ENCODE results near the gene TAP1. TPM values are rescaled to one million over a fixed set of nuclear protein-coding genes. Genes with fewer than 3 reads are reported as not detected.

The TAP1 gene
- total and polyA plus RNA-seq, 9 of the 15 experiments (the other 6 are each of a cell fraction or from before 2014, with no cell fraction given): 1.3 to 6.0 (median 4.2) TPM

DNA sequence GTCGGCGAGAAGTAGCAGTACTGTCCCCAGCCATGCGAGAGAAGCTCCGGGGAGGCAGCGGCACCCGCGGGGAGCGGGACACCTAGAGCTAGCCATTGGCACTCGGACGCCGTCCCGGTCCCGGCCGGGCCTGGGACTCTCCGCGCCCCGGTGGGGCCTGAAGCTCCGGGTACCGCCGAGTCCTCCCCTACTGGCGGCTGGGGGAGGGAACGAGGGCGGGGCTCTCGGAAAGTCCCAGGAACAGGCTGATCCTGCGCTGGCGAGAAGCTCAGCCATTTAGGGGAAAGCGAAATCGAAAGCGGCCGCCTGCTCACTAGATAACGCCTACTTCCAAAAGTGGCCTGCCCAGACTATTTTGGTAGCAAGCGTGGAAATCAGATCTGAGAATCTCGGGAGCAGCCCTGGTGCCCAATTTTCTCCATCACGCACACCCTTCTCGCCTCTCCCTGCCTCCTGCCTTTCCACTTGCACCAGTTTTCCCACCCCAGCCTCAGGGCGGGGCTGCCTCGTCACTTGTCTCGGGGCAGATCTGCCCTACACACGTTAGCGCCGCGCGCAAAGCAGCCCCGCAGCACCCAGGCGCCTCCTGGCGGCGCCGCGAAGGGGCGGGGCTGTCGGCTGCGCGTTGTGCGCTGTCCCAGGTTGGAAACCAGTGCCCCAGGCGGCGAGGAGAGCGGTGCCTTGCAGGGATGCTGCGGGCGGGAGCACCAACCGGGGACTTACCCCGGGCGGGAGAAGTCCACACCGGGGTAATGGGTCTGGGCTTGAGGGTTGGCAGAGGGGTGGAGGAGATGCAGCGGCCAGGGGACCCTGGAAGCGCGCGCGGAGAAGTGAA is at the start of gene TAP1, which contains the start of gene PSMB9 (continued):
- TF ChIP-seq CBX2 (IDR thresholded peaks at IDR 0.05; ENCODE audit: insufficient read depth, low read length, poor library complexity, severe bottlenecking): no peak
- TF ChIP-seq ZNF408 (CRISPR knock-in tag; IDR thresholded peaks at IDR 0.05; ENCODE audit: low read depth): no peak
- TF ChIP-seq, protein P1, sequence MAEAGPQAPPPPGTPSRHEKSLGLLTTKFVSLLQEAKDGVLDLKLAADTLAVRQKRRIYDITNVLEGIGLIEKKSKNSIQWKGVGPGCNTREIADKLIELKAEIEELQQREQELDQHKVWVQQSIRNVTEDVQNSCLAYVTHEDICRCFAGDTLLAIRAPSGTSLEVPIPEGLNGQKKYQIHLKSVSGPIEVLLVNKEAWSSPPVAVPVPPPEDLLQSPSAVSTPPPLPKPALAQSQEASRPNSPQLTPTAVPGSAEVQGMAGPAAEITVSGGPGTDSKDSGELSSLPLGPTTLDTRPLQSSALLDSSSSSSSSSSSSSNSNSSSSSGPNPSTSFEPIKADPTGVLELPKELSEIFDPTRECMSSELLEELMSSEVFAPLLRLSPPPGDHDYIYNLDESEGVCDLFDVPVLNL (CRISPR knock-in tag; IDR thresholded peaks at IDR 0.05; ENCODE audit: low read depth): no peak
- peak; percentile 85 for TF ChIP-seq RBBP5 (IDR thresholded peaks at IDR 0.05; ENCODE audit: borderline replicate concordance, insufficient read depth, low read length, poor library complexity, severe bottlenecking)
- 0 out of 3 replicates have a peak, but pooled peaks of 1 of the 2 experiments have one; percentile 23 for TF ChIP-seq CBX3 (IDR thresholded peaks at IDR 0.05; ENCODE audit: borderline replicate concordance in 1 of 2, low read length in 2 of 2)
- TF ChIP-seq, protein P2, sequence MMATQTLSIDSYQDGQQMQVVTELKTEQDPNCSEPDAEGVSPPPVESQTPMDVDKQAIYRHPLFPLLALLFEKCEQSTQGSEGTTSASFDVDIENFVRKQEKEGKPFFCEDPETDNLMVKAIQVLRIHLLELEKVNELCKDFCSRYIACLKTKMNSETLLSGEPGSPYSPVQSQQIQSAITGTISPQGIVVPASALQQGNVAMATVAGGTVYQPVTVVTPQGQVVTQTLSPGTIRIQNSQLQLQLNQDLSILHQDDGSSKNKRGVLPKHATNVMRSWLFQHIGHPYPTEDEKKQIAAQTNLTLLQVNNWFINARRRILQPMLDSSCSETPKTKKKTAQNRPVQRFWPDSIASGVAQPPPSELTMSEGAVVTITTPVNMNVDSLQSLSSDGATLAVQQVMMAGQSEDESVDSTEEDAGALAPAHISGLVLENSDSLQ (IDR thresholded peaks at IDR 0.05): peak; percentile 70
- peak; percentile 76; the same call in 1 of the 2 replicates for TF ChIP-seq ZNF224 (CRISPR knock-in tag; IDR thresholded peaks at IDR 0.05)
- TF ChIP-seq TCF7L2 (IDR thresholded peaks at IDR 0.05; ENCODE audit: low read depth, low read length): no peak
- TF ChIP-seq ELF1 (tag; IDR thresholded peaks at IDR 0.05): no peak
- TF ChIP-seq ZC3H4 (CRISPR knock-in tag; IDR thresholded peaks at IDR 0.05; ENCODE audit: borderline replicate concordance): no peak
- no peak for TF ChIP-seq CHCHD3 (CRISPR knock-in tag; IDR thresholded peaks at IDR 0.05)
- TF ChIP-seq HNRNPUL1 (IDR thresholded peaks at IDR 0.05; ENCODE audit: low read length): no peak
- TF ChIP-seq PPARD (CRISPR knock-in tag; IDR thresholded peaks at IDR 0.05): no peak
- TF ChIP-seq KAT7 (CRISPR knock-in tag; IDR thresholded peaks at IDR 0.05; ENCODE audit: borderline replicate concordance): no peak; the same call in 1 of the 2 replicates
- no peak for TF ChIP-seq CSDE1 (IDR thresholded peaks at IDR 0.05)
- peak in 1 of 2 experiments; percentile 83 for TF ChIP-seq E2F6 (IDR thresholded peaks at IDR 0.05; ENCODE audit: borderline replicate concordance in 1 of 2, extremely low read depth in 1 of 2, insufficient read depth in 1 of 2, insufficient read length in 1 of 2, low read depth in 1 of 2, low read length in 1 of 2, poor library complexity in 1 of 2, severe bottlenecking in 1 of 2)
- TF ChIP-seq HDAC3 (IDR thresholded peaks at IDR 0.05; ENCODE audit: borderline replicate concordance, partially characterized antibody): no peak
- no peak for TF ChIP-seq MYNN (IDR thresholded peaks at IDR 0.05)
- TF ChIP-seq MYNN (CRISPR knock-in tag; IDR thresholded peaks at IDR 0.05): no peak
- TF ChIP-seq, protein P3, sequence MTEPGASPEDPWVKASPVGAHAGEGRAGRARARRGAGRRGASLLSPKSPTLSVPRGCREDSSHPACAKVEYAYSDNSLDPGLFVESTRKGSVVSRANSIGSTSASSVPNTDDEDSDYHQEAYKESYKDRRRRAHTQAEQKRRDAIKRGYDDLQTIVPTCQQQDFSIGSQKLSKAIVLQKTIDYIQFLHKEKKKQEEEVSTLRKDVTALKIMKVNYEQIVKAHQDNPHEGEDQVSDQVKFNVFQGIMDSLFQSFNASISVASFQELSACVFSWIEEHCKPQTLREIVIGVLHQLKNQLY (CRISPR knock-in tag; conservative IDR thresholded peaks at IDR 0.05): 0 out of 4 replicates have a peak, but pooled peaks of 1 of the 2 experiments have one; percentile 27
- TF ChIP-seq, protein P4, sequence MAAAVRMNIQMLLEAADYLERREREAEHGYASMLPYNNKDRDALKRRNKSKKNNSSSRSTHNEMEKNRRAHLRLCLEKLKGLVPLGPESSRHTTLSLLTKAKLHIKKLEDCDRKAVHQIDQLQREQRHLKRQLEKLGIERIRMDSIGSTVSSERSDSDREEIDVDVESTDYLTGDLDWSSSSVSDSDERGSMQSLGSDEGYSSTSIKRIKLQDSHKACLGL (CRISPR knock-in tag; IDR thresholded peaks at IDR 0.05; ENCODE audit: borderline replicate concordance, poor library complexity, severe bottlenecking): no peak
- TF ChIP-seq XRCC5 (IDR thresholded peaks at IDR 0.05; ENCODE audit: low read depth, low read length): peak; percentile 90; the same call in 1 of the 2 replicates

All from K562 (cell line).